ENCODE data around the gene COL23A1.
A peak's percentile ranks its signal among the peaks of the same experiment; 100 is the strongest.

The COL23A1 gene

GRCh38 chr5:178542455-178542854 lies 47.7 kb downstream of the COL23A1 start:
- no CpG with 5 or more reads among the region's 7 CpGs for WGBS, 2 donors (ENCODE audit: extremely low coverage in 2 of 2, insufficient read length in 2 of 2, insufficient replicate concordance in 1 of 2)
- Histone ChIP-seq H2BK12ac (ENCODE audit: low read length) (no peak overlapping the region), H3K4ac (ENCODE audit: low read length) (no peak overlapping the region), H4K8ac (ENCODE audit: low read depth, low read length) (no peak overlapping the region), H2BK120ac (ENCODE audit: low read depth, low read length) (no peak overlapping the region), H2BK15ac (ENCODE audit: low read length) (no peak overlapping the region), H3K4me3 (ENCODE audit: low read length in 2 of 2) (no peak overlapping the region), H3K9ac (ENCODE audit: low read depth, low read length, poor library complexity) (no peak overlapping the region), H3K27ac (replicated peaks; ENCODE audit: low read length) (no peak overlapping the region), H3K4me2 (ENCODE audit: insufficient read depth, low read length, poor library complexity, severe bottlenecking) (no peak overlapping the region), H3K23ac (ENCODE audit: low read depth, low read length, poor library complexity) (no peak overlapping the region), H4K91ac (ENCODE audit: low read depth, low read length, poor library complexity) (no peak overlapping the region), H3K79me1 (ENCODE audit: low read depth, low read length) (no peaks in the 10 kb centered on the region), H3K9me3 (replicated peaks in 1 of 2; ENCODE audit: control insufficient read depth in 2 of 2, insufficient read depth in 1 of 2, low read depth in 1 of 2, low read length in 2 of 2) (peaks cover 0 to 6% of the 10 kb centered on the region in 2 donors), H3K36me3 (replicated peaks in 1 of 2; ENCODE audit: control insufficient read depth in 2 of 2, insufficient read depth in 2 of 2, low read length in 2 of 2) (no peaks in the 10 kb centered on the region), H2AFZ (ENCODE audit: low read length) (peak overlapping the region; percentile 34), H2AK5ac (ENCODE audit: low read depth, low read length) (no peak overlapping the region), H3K14ac (ENCODE audit: low read length) (no peak overlapping the region), H3K18ac (ENCODE audit: low read length) (no peak overlapping the region), H3K27me3 (ENCODE audit: control insufficient read depth in 3 of 3, insufficient read depth in 3 of 3, low read depth in 1 of 3, low read length in 3 of 3) (peaks cover 0 to 19% (median 2%) of the 10 kb centered on the region in 3 experiments), H2BK5ac (ENCODE audit: low read length) (no peak overlapping the region), H3K4me1 (ENCODE audit: control insufficient read depth in 2 of 2, insufficient read depth in 1 of 2, low read depth in 1 of 2, low read length in 2 of 2) (peaks cover 15 to 29% of the 10 kb centered on the region in 2 donors)
- no peak for DNase-seq (ENCODE audit: low spot score)

GRCh38 chr5:178540526-178540925 lies 49.7 kb downstream of the COL23A1 start:
- no CpG with 5 or more reads among the region's 6 CpGs for WGBS, 2 donors (ENCODE audit: extremely low coverage in 2 of 2, insufficient read length in 2 of 2, insufficient replicate concordance in 1 of 2)
- H3K18ac ChIP-seq (ENCODE audit: low read length) = no peak overlapping the region
- H3K4ac ChIP-seq (ENCODE audit: low read length) = no peak overlapping the region
- H3K14ac ChIP-seq (ENCODE audit: low read length) = no peak overlapping the region
- peaks cover 0 to 6% of the 10 kb centered on the region in 2 donors for H3K9me3 ChIP-seq (replicated peaks in 1 of 2; ENCODE audit: control insufficient read depth in 2 of 2, insufficient read depth in 1 of 2, low read depth in 1 of 2, low read length in 2 of 2)
- H3K36me3 ChIP-seq (replicated peaks in 1 of 2; ENCODE audit: control insufficient read depth in 2 of 2, insufficient read depth in 2 of 2, low read length in 2 of 2) = no peaks in the 10 kb centered on the region
- no peak overlapping the region for H4K8ac ChIP-seq (ENCODE audit: low read depth, low read length)
- no peak overlapping the region for H3K9ac ChIP-seq (ENCODE audit: low read depth, low read length, poor library complexity)
- H2AFZ ChIP-seq (ENCODE audit: low read length) = no peak overlapping the region
- H2BK15ac ChIP-seq (ENCODE audit: low read length) = no peak overlapping the region
- H3K27ac ChIP-seq (replicated peaks; ENCODE audit: low read length) = no peak overlapping the region
- H2BK5ac ChIP-seq (ENCODE audit: low read length) = no peak overlapping the region
- H2BK12ac ChIP-seq (ENCODE audit: low read length) = no peak overlapping the region
- H3K4me2 ChIP-seq (ENCODE audit: insufficient read depth, low read length, poor library complexity, severe bottlenecking) = no peak overlapping the region
- no peak overlapping the region for H2AK5ac ChIP-seq (ENCODE audit: low read depth, low read length)
- H3K27me3 ChIP-seq (ENCODE audit: control insufficient read depth in 3 of 3, insufficient read depth in 3 of 3, low read depth in 1 of 3, low read length in 3 of 3) = peaks cover 0 to 7% (median 0%) of the 10 kb centered on the region in 3 experiments
- H3K4me3 ChIP-seq (ENCODE audit: low read length in 2 of 2) = no peak overlapping the region
- H3K23ac ChIP-seq (ENCODE audit: low read depth, low read length, poor library complexity) = no peak overlapping the region
- no peak overlapping the region for H2BK120ac ChIP-seq (ENCODE audit: low read depth, low read length)
- peaks cover 12 to 25% of the 10 kb centered on the region in 2 donors for H3K4me1 ChIP-seq (ENCODE audit: control insufficient read depth in 2 of 2, insufficient read depth in 1 of 2, low read depth in 1 of 2, low read length in 2 of 2)
- DNase-seq (ENCODE audit: low spot score) = no peak
- no peak overlapping the region for H4K91ac ChIP-seq (ENCODE audit: low read depth, low read length, poor library complexity)
- no peaks in the 10 kb centered on the region for H3K79me1 ChIP-seq (ENCODE audit: low read depth, low read length)

DNA sequence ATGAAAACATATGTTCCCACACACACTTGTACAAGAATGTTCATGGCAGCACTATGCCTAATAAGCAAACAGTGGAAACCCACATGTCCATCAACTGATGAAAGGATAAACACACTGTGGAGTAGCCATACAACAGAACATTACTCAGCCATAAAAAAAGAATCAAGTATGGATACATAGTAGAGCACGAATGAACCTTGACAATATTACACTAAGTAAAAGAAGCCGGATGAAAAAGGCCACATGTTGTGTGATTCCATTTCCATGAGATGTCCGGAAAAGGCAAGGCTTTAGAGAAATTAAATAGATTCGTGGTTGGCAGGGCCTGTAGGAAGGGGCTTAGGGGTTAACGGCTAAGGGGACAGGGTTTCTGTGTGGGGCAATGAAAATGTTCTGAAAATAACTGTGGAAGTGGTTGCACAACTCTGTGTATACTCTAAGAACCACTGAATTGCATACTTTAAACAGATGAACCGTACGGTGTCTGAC lies 51.4 kb downstream of the COL23A1 start:
- Histone ChIP-seq H3K18ac (ENCODE audit: low read length) (no peak overlapping the region), H2BK12ac (ENCODE audit: low read length) (no peak overlapping the region), H3K9me3 (replicated peaks in 1 of 2; ENCODE audit: control insufficient read depth in 2 of 2, insufficient read depth in 1 of 2, low read depth in 1 of 2, low read length in 2 of 2) (peaks cover 0 to 5% of the 10 kb centered on the region in 2 donors), H2AFZ (ENCODE audit: low read length) (no peak overlapping the region), H3K27ac (replicated peaks; ENCODE audit: low read length) (no peak overlapping the region), H2BK5ac (ENCODE audit: low read length) (no peak overlapping the region), H3K79me1 (ENCODE audit: low read depth, low read length) (no peaks in the 10 kb centered on the region), H3K23ac (ENCODE audit: low read depth, low read length, poor library complexity) (no peak overlapping the region), H3K4me2 (ENCODE audit: insufficient read depth, low read length, poor library complexity, severe bottlenecking) (no peak overlapping the region), H4K8ac (ENCODE audit: low read depth, low read length) (no peak overlapping the region), H3K4me1 (ENCODE audit: control insufficient read depth in 2 of 2, insufficient read depth in 1 of 2, low read depth in 1 of 2, low read length in 2 of 2) (peaks cover 11 to 21% of the 10 kb centered on the region in 2 donors), H3K4ac (ENCODE audit: low read length) (no peak overlapping the region), H3K14ac (ENCODE audit: low read length) (no peak overlapping the region), H2BK120ac (ENCODE audit: low read depth, low read length) (no peak overlapping the region), H4K91ac (ENCODE audit: low read depth, low read length, poor library complexity) (no peak overlapping the region), H3K9ac (ENCODE audit: low read depth, low read length, poor library complexity) (no peak overlapping the region), H2AK5ac (ENCODE audit: low read depth, low read length) (no peak overlapping the region), H3K4me3 (ENCODE audit: low read length in 2 of 2) (no peak overlapping the region), H2BK15ac (ENCODE audit: low read length) (no peak overlapping the region), H3K27me3 (ENCODE audit: control insufficient read depth in 3 of 3, insufficient read depth in 3 of 3, low read depth in 1 of 3, low read length in 3 of 3) (no peaks in the 10 kb centered on the region), H3K36me3 (replicated peaks in 1 of 2; ENCODE audit: control insufficient read depth in 2 of 2, insufficient read depth in 2 of 2, low read length in 2 of 2) (no peaks in the 10 kb centered on the region)
- no CpG with 5 or more reads among the region's 7 CpGs for WGBS, 2 donors (ENCODE audit: extremely low coverage in 2 of 2, insufficient read length in 2 of 2, insufficient replicate concordance in 1 of 2)
- no peak for DNase-seq (ENCODE audit: low spot score)

GRCh38 chr5:178537467-178538371 lies 52.5 kb downstream of the COL23A1 start:
- H3K9ac ChIP-seq (ENCODE audit: low read depth, low read length, poor library complexity) = no peak overlapping the region
- no peaks in the 10 kb centered on the region for H3K9me3 ChIP-seq (replicated peaks in 1 of 2; ENCODE audit: control insufficient read depth in 2 of 2, insufficient read depth in 1 of 2, low read depth in 1 of 2, low read length in 2 of 2)
- WGBS, 2 donors (ENCODE audit: extremely low coverage in 2 of 2, insufficient read length in 2 of 2, insufficient replicate concordance in 1 of 2) = no CpG with 5 or more reads among the region's 31 CpGs
- no peak overlapping the region for H3K14ac ChIP-seq (ENCODE audit: low read length)
- H2BK12ac ChIP-seq (ENCODE audit: low read length) = no peak overlapping the region
- H3K4me2 ChIP-seq (ENCODE audit: insufficient read depth, low read length, poor library complexity, severe bottlenecking) = no peak overlapping the region
- no peak overlapping the region for H2BK15ac ChIP-seq (ENCODE audit: low read length)
- H3K36me3 ChIP-seq (replicated peaks in 1 of 2; ENCODE audit: control insufficient read depth in 2 of 2, insufficient read depth in 2 of 2, low read length in 2 of 2) = no peaks in the 10 kb centered on the region
- no peaks in the 10 kb centered on the region for H3K27me3 ChIP-seq (ENCODE audit: control insufficient read depth in 3 of 3, insufficient read depth in 3 of 3, low read depth in 1 of 3, low read length in 3 of 3)
- peak overlapping the region; percentile 74 for H4K91ac ChIP-seq (ENCODE audit: low read depth, low read length, poor library complexity)
- peak overlapping the region; percentile 3 for H3K4ac ChIP-seq (ENCODE audit: low read length)
- peaks cover 9 to 18% of the 10 kb centered on the region in 2 donors for H3K4me1 ChIP-seq (ENCODE audit: control insufficient read depth in 2 of 2, insufficient read depth in 1 of 2, low read depth in 1 of 2, low read length in 2 of 2)
- peak overlapping the region; percentile 39 for H3K18ac ChIP-seq (ENCODE audit: low read length)
- H2AFZ ChIP-seq (ENCODE audit: low read length) = peak overlapping the region; percentile 41
- peak overlapping the region; percentile 6 for H2AK5ac ChIP-seq (ENCODE audit: low read depth, low read length)
- no peaks in the 10 kb centered on the region for H3K79me1 ChIP-seq (ENCODE audit: low read depth, low read length)
- H4K8ac ChIP-seq (ENCODE audit: low read depth, low read length) = no peak overlapping the region
- no peak overlapping the region for H2BK120ac ChIP-seq (ENCODE audit: low read depth, low read length)
- DNase-seq (ENCODE audit: low spot score) = no peak
- no peak overlapping the region for H3K4me3 ChIP-seq (ENCODE audit: low read length in 2 of 2)
- no peak overlapping the region for H3K27ac ChIP-seq (replicated peaks; ENCODE audit: low read length)
- H2BK5ac ChIP-seq (ENCODE audit: low read length) = no peak overlapping the region
- peak overlapping the region; percentile 9 for H3K23ac ChIP-seq (ENCODE audit: low read depth, low read length, poor library complexity)

All from neuronal stem cell (in vitro differentiated cells).